22Rv1 (cell line): Measurements from ENCODE around the gene KRTAP9-8.
"Not testable (repeated sequence)": the region's sequence is repeated elsewhere in the genome, so short reads cannot be mapped to it uniquely, and the experiment has no call there.

Source experiments
- H3K27ac ChIP-seq: fragments of 450-650 bp; 2 replicates; pipeline ENCODE4 v1.5.1; 2017
- ZFX ChIP-seq: fragments of 450-650 bp; IDR thresholded peaks from 2 replicates; pipeline ENCODE4 v1.6.1; 2017; ENCODE audit warnings: antibody characterized with exemption, borderline replicate concordance
- TF ChIP-seq, protein P1 (sequence below): fragments of 450-650 bp; IDR thresholded peaks from 2 replicates; pipeline ENCODE4 v1.5.1; 2017; ENCODE audit warnings: mild to moderate bottlenecking

KRTAP9-8 gene

DNA sequence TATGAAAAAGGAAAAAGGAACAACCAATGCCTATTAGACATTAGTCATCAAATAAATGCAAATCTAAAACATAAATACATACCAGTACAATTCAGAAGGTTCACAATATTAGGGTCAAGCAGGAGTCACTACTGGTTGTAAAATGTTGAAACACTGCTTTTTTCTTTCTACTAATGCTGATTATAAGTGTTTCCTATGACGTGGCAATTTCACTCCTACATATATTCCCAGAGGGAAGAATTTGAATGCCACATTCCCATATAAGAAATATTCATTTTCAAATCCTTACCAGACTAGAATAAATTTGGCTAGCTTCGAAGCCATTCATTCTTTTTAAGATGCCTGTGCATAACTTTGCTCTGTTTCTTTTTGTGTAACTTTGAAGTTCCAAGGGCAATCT is 14.0 kb upstream of the KRTAP9-8 start:
- H3K27ac ChIP-seq: no peak overlapping the region
- TF ChIP-seq, protein P1, sequence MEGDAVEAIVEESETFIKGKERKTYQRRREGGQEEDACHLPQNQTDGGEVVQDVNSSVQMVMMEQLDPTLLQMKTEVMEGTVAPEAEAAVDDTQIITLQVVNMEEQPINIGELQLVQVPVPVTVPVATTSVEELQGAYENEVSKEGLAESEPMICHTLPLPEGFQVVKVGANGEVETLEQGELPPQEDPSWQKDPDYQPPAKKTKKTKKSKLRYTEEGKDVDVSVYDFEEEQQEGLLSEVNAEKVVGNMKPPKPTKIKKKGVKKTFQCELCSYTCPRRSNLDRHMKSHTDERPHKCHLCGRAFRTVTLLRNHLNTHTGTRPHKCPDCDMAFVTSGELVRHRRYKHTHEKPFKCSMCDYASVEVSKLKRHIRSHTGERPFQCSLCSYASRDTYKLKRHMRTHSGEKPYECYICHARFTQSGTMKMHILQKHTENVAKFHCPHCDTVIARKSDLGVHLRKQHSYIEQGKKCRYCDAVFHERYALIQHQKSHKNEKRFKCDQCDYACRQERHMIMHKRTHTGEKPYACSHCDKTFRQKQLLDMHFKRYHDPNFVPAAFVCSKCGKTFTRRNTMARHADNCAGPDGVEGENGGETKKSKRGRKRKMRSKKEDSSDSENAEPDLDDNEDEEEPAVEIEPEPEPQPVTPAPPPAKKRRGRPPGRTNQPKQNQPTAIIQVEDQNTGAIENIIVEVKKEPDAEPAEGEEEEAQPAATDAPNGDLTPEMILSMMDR: no peak
- TF ChIP-seq ZFX: no peak

DNA sequence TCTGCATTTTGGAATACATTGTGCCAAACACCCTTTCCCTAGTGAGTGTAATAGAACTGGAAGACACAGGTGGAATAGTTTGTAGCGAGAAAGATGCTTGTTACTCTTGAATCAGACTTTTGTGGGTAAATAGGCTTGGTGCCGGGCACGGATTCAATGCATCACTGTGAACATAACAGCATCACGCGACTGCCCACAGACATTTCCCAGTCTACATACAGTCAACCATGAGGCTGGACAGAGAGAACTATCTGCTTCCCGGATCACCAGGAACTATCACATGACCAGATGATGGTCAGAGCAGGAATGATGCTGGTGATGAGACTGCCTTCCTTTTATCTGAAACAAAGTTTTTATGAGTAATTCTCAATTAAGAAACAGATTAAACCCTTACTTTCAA is 11.7 kb upstream of the KRTAP9-8 start:
- TF ChIP-seq, protein P1: no peak
- TF ChIP-seq ZFX: no peak
- no peak overlapping the region for H3K27ac ChIP-seq

DNA sequence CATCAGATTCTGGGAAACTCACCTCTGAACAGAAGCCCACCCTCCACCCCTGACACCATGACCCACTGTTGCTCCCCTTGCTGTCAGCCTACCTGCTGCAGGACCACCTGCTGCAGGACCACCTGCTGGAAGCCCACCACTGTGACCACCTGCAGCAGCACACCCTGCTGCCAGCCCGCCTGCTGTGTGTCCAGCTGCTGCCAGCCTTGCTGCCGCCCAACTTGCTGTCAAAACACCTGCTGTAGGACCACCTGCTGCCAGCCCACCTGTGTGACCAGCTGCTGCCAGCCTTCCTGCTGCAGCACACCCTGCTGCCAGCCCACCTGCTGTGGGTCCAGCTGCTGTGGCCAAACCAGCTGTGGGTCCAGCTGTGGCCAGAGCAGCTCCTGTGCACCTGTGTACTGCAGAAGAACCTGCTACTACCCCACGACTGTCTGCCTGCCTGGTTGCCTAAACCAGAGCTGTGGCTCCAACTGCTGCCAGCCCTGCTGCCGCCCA is 11.2 kb upstream of the KRTAP9-8 start, which contains the start of gene KRTAP9-2:
KRTAP9-2 (plus strand) TSS at position 51 of the 498 bp plus-strand sequence; CDS start at position 58, 7 bp downstream.
- H3K27ac ChIP-seq: not testable (repeated sequence)

DNA sequence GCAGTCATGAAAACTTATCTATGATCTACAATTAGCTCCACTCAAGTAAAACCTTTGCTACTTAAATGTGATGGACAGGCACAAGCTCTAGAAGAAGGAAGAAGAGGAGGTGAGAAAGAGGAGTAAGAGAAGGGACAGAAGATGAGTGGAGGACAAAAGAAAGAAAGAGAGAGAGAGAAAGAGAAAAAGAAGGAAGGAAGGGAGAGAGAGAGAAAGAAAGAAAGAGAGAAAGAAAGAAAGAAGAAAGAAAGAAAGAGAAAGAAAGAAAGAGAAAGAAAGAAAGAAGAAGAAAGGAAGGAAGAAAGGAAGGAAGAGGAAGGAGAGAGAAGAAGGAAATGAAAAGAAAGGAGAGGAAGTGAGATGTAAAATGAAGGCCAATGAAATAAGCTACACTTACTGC is 7.7 kb upstream of the KRTAP9-8 start:
- no peak for TF ChIP-seq ZFX
- TF ChIP-seq, protein P1: no peak

DNA sequence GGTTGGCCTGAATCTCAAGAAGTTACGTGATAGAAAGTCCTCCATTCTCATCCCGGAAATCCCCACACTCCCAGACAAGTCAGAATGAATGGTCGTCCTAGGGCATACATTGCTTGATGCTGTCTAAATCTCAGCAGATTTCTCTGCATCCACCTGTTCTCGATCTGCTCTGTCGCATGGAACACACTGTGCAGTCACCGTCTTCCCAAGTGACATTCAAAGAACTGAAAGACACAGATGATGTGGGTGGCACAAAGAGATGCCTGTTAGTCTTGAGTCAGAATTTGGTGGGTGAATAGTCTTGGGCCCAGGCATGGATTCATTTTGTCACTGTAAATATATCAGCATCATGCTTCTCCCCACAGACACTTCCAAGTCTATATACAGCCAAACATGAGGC is 6.1 kb upstream of the KRTAP9-8 start:
- H3K27ac ChIP-seq: no peak overlapping the region
- TF ChIP-seq ZFX: no peak
- TF ChIP-seq, protein P1: no peak

More for the DNA sequence above, 7.7 kb upstream of the KRTAP9-8 start:
- H3K27ac ChIP-seq: no peak overlapping the region

DNA sequence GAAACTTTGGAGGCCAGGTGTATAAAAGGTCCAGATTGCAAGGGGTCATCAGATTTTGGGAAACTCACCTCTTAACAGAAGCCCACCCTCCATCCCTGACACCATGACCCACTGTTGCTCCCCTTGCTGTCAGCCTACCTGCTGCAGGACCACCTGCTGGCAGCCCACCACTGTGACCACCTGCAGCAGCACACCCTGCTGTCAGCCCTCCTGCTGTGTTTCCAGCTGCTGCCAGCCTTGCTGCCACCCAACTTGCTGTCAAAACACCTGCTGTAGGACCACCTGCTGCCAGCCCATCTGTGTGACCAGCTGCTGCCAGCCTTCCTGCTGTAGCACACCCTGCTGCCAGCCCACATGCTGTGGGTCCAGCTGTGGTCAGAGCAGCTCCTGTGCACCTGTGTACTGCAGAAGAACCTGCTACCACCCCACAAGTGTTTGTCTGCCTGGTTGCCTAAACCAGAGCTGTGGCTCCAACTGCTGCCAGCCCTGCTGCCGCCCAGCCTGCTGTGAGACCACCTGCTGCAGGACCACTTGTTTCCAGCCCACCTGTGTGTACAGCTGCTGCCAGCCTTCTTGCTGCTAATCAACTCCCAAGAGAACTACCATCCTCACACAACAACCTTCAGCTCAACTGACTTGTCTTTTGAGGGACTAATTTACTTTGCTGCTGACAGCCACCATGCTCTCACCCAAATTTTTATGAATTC is 5.2 kb upstream of the KRTAP9-8 start, which contains the start of gene KRTAP9-3:
KRTAP9-3 (plus strand) TSS at position 51 of the 707 bp plus-strand sequence; CDS start at position 104, 53 bp downstream.
- not testable (repeated sequence) for H3K27ac ChIP-seq

DNA sequence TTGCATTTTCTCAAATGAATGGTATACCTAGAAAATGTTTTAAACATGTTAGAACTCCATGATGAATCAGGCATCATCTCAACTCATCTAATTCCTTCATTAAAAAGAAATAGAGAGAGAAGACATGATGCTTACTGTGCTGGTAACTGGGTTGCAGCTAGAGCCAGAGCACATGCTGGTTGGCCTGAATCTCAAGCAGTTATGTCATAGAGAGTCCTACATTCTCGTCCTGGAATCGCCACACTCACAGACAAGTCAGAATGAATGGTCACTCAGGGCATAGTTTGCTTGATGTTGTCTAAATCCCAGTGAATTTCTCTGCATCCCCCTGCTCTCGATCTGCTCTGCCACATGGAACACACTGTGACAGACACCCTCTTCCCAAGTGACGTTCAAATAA is 683 bp upstream of the KRTAP9-8 start:
- H3K27ac ChIP-seq: not testable (repeated sequence)

DNA sequence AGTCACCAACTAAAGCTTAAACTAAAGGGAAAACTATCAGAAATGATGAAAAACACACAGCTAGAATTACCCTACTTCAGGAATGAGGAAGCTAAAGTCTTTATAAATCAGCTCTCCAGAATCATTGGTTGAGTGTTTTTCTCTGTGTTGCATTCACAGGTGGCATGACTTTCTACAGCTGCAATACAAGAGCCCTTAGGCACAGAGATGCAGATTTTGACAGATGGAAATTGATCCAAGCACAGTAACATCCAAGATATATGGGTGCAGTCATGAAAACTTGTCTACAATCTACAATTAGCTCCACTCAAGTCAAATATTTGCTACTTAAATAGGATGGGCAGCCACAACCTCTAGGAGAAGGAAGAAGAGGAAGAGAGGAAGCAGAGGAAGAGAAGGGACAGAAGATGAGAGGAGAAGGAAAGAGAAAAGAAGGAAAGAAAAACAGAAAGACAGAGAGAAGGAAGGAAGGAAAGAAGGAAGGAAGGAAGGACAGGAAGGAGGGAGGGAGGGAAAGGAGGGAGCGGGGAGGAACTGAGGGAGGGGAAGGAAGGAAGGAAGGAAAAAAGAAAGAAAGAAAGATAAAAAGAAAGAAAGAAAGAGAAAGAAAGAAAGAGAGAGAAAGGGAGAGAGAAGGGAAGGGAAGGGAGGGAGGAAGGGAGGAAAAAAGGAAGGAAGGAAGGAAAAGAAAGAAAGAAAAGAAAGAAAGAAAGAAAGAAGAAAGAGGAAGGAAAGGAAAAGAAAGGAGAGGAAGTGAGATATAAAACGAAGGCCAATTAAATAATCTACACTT is 9.4 kb downstream of the KRTAP9-8 start:
- H3K27ac ChIP-seq: not testable (repeated sequence)

DNA sequence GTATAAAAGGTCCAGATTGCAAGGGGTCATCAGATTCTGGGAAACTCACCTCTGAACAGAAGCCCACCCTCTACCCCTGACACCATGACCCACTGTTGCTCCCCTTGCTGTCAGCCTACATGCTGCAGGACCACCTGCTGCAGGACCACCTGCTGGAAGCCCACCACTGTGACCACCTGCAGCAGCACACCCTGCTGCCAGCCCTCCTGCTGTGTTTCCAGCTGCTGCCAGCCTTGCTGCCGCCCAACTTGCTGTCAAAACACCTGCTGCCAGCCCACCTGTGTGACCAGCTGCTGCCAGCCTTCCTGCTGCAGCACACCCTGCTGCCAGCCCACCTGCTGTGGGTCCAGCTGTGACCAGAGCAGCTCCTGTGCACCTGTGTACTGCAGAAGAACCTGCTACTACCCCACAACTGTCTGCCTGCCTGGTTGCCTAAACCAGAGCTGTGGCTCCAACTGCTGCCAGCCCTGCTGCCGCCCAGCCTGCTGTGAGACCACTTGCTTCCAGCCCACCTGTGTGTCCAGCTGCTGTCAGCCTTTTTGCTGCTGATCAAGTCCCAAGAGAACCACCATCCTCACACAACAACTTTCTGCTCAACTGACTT is 11.9 kb downstream of the KRTAP9-8 start, which contains the start of gene KRTAP9-4:
KRTAP9-4 (plus strand) TSS at position 51 of the 604 bp plus-strand sequence; CDS start at position 85, 34 bp downstream.
- H3K27ac ChIP-seq: not testable (repeated sequence)

DNA sequence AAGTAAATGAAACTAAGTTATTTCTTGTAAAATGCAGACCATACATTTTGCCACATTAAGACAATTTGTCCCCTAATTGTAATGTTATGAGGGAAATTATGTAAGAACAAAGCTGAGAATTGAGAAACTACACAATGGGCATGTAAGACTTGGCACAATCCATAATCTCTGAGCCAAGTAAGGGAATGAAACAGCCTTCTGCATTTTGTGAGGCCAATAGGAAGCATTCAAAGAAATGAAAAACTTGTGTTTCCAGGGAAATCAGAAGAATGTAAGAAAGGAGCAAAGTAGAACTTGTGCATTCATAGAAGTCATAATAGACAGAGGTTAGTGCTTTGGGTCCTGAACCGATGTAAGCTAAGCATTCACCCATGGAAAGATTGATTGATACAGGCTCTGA is 13.5 kb downstream of the KRTAP9-8 start:
- TF ChIP-seq ZFX: no peak
- TF ChIP-seq, protein P1: no peak
- H3K27ac ChIP-seq: no peak overlapping the region
